Stimulated activated CD8-positive, alpha-beta memory T cell treated with anti-CD3 and anti-CD28 coated beads, Interleukin-7, amount 100 ng/mL, for 4 hours (primary cell): ENCODE measurements around the gene NFIA.

Source experiments
- DNase-seq, 2 donors: peaks; one replicate each; pipeline ENCODE4 v3.0.0-alpha.2; 2020; ENCODE audit warnings: low read depth in 2 of 2

NFIA gene

GRCh38 chr1:61494000-61494399 is 411.6 kb downstream of the NFIA start:
- DNase-seq = no peak

GRCh38 chr1:61496501-61496900 is 414.1 kb downstream of the NFIA start:
- DNase-seq = no peak

GRCh38 chr1:61497013-61497412 is 414.7 kb downstream of the NFIA start:
- DNase-seq = no peak

GRCh38 chr1:61498342-61498741 is 416.0 kb downstream of the NFIA start:
- no peak for DNase-seq

GRCh38 chr1:61501971-61502916 is 419.9 kb downstream of the NFIA start:
- DNase-seq = no peak

GRCh38 chr1:61504305-61504704 is 421.9 kb downstream of the NFIA start:
- no peak for DNase-seq

- no peak for DNase-seq
Observed at GRCh38 chr1:61504852-61505390, 422.6 kb downstream of the NFIA start.

- DNase-seq = no peak
Observed at GRCh38 chr1:61506236-61506635, 423.9 kb downstream of the NFIA start.

GRCh38 chr1:61506944-61507500 is 424.7 kb downstream of the NFIA start:
- no peak for DNase-seq
